Stomach (tissue), 4 donors: ENCODE data around the gene SNX32.

Experiments used
- EP300 ChIP-seq: sonication (generic); formaldehyde crosslinking; IDR thresholded peaks from one replicate; pipeline ENCODE4 v1.6.1; 2017; ENCODE audit warnings: antibody characterized with exemption
- POLR2AphosphoS5 ChIP-seq, 3 donors: sonication (generic); formaldehyde crosslinking; IDR thresholded peaks; one replicate each; pipeline ENCODE4 v1.6.1; 2016; ENCODE audit warnings: antibody characterized with exemption in 3 of 3
- TF ChIP-seq, protein P1 (sequence below), 7 experiments: fragments of 450-650 bp in 4 of 7; fragments of 200-600 bp in 3 of 7; sonication (generic) in 3 of 7; IDR thresholded peaks; one replicate each; pipeline ENCODE4 v1.5.1; 2016 to 2019; ENCODE audit warnings: antibody characterized with exemption in 7 of 7, control low read depth in 2 of 7, mild to moderate bottlenecking in 1 of 7

DNA sequence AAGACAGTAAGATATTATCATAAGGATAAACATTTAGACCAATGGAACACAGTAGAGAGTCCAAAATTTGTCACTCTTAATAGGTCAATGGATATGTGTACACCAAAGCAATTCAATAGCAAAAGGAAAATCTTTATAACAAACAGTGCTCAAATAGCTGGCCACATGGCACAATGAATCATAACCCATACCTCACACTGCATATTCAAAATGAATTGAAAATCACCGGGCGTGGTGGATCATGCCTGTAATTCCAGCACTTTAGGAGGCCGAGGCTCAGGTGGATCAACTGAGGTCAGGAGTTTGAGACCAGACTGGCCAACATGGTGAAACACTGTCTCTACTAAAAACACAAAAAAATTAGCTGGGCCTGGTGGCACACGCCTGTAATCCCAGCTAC, 8.4 kb downstream of the SNX32 start:
- TF ChIP-seq, protein P1, sequence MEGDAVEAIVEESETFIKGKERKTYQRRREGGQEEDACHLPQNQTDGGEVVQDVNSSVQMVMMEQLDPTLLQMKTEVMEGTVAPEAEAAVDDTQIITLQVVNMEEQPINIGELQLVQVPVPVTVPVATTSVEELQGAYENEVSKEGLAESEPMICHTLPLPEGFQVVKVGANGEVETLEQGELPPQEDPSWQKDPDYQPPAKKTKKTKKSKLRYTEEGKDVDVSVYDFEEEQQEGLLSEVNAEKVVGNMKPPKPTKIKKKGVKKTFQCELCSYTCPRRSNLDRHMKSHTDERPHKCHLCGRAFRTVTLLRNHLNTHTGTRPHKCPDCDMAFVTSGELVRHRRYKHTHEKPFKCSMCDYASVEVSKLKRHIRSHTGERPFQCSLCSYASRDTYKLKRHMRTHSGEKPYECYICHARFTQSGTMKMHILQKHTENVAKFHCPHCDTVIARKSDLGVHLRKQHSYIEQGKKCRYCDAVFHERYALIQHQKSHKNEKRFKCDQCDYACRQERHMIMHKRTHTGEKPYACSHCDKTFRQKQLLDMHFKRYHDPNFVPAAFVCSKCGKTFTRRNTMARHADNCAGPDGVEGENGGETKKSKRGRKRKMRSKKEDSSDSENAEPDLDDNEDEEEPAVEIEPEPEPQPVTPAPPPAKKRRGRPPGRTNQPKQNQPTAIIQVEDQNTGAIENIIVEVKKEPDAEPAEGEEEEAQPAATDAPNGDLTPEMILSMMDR (IDR thresholded peaks at IDR 0.05) = no peak
- no peak for TF ChIP-seq POLR2AphosphoS5 (IDR thresholded peaks at IDR 0.05)
- TF ChIP-seq EP300 = no peak
